NCI-H1436 treated with DMSO at 0.1 percent for 48 hours (cell line): ENCODE measurements around the gene TSPOAP1.

Source experiments
- DNase-seq: peaks from one replicate; lab custom pipeline; 2025; lab: John Stamatoyannopoulos, UW

Gene TSPOAP1

DNA sequence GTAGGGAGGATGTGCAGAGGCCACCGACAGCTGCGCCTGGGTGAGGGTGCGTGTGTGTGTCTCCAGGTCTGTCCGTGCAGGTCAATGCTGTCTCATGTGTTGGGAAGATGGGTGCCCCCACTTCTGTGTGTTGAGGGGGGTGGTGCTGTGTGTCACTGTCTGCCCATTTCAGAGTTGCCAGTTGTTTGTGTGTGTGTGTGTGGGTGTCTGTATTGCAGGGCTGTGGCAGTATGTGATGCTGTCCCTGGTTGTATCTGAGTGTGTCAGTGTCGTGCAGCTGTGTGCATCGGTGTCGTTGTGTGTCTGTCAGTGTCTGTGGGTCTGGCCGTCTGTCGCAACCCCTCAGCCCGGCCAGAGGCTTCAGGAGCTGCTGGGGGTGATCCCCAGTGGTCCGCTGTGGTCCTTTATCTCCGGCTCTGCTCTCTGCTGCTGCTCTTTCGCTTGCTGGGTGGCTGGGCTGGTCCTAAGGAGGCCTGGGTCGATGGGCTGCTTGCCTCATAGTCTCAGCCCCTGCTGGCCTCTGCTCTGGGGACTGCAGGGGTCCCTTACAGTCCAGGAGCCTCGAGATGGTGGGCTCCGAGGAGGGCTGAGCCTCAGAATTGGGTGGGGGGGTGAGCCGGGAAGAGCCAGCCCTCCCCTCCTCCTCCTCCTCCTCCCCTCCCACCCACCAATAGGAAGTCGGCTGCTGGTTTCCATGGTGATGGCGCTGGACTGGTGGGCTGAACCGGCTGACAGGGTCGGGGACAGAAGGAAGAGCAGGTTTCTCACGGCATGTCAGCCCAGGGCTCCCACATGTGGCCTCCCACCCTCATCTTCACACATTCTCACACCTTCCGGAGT, at the start of gene TSPOAP1:
TSPOAP1 (minus strand) TSS at position 601 of the 840 bp plus-strand sequence. CDS start 875 bp downstream, outside the sequence.
- no peak for DNase-seq

DNA sequence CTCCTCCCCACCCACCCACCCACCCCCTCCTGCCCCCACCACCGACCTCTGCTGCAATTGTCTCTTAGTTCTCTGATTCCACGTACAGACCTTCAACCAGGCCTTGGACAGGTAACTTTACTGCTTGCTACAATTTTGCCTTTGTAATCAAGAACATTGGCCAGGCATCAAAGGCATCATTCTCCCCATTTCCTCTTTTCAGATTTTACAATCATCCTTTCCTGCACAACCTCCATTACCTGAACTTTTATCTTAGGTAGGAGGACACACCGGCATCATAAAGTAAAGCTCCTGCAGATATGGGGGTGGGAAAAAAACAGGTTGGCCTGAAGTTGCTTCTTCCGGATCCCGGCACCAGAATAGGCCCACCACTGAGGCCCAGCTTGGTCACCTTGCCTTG, 49.1 kb upstream of the TSPOAP1 start:
- DNase-seq, result no peak

- DNase-seq, result no peak
Measured at GRCh38 chr17:58377093-58377601, 48.6 kb upstream of the TSPOAP1 start.

GRCh38 chr17:58376472-58377000, 47.9 kb upstream of the TSPOAP1 start:
- no peak for DNase-seq

DNA sequence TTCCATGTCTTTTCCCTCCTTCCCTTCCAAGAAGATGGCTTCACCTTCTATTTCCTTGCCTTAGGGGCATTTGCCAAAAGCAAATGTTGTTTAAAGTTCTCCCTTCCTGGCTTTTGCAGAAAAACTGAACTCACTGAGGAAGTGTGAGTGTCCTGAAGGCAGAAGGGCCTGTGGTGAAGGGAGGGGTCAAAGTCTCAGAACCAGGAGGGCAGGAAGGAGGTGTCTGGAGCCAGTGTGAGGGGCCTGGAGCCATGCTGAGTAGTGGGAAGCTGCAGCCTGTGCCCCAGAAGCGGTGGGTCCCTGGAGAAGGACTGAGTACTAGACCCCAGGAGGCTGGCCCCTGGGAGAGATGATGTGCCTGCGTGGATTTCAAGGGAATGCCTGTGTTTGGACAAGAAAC, 47.2 kb upstream of the TSPOAP1 start:
- no peak for DNase-seq

DNA sequence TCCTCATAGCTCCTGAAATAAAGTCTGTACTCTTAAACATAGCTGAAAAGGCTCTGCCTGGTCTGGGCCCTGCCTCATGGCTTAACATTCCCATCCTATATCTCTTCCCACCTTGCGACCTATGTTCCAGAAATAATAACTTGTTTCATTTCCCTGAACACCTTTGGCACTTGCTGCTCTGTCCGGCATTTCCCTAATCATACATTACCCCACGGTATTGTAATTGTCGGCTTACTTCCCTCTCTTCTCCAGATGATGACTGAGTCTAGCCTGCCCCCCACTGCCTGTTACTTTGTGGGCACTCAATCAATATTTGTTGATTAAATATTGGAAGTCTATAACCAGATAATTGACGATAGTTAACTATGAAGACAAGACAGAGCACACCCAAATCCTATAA, 46.7 kb upstream of the TSPOAP1 start:
- DNase-seq, result no peak

DNA sequence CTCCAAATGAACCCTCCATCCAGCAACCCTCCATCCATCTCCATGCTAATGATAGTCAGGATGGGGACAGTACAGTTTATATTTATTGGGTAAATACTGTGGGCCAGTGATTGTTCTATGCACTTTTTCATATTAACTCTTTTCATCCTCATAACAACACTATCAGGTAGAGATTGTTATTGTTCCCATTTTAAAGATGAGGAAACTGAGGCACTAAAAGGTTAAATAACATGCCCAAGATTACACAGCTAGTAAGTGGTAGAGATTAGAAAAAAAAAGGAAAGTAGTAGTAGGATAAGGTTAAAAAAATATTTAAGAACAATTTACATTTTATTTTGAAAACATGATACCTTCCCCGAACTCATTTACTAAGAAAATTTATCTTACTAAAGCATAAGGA, 45.3 kb upstream of the TSPOAP1 start:
- DNase-seq, result no peak

DNA sequence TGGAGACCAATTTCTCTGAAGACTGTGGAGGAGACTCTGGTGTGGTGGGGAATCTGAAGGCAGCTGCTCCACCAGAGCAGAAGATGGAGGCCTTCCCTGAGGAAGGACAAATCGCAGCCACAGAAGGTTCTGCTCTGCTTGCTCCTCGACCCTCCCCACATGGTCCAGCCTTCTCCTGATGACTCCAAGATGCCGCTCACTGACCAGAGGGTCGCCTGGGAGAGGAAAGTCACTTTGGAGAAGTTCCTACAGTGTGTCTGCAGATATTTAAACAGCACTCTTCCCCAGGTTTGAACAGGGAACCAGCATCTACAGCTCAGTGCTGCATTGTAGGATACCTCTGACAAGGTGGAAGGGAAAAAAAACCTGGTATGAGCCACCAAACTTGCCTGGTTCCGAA, 44.4 kb upstream of the TSPOAP1 start:
- no peak for DNase-seq

DNA sequence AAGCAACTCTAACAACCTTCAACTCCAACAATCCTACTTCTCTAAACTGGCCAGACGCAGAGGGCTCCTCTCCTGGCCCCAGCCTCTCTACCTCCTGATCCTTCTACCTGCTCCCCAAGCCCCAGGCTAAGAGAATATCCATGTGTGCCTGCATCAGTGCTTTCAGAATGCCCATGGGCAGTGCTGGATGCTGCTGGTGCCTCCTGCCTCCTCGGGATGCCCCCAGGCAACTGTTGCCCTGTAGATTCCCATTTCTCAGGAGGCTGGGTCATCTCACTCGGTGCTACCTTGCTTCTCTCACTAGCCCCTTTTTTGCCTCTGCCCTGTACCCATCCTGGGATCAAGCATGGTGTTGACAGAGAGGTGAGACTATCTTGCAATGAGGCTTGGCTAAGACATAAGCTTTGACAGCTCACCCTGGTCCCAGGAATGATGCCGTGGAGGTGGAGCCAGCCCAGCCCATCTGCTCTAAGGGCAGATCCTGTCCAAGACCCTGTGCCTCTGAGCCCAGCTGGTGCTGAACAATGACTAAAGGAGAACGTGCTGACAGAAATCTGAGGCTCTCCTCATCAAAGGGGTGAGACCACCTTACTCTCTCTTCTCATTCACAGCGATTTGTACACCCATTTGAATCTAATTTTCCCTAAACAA, 42.8 kb upstream of the TSPOAP1 start:
- DNase-seq, result no peak

- no peak for DNase-seq
Measured at GRCh38 chr17:58370716-58371115, 42.1 kb upstream of the TSPOAP1 start.

GRCh38 chr17:58370309-58370708, 41.7 kb upstream of the TSPOAP1 start:
- DNase-seq, result no peak

DNA sequence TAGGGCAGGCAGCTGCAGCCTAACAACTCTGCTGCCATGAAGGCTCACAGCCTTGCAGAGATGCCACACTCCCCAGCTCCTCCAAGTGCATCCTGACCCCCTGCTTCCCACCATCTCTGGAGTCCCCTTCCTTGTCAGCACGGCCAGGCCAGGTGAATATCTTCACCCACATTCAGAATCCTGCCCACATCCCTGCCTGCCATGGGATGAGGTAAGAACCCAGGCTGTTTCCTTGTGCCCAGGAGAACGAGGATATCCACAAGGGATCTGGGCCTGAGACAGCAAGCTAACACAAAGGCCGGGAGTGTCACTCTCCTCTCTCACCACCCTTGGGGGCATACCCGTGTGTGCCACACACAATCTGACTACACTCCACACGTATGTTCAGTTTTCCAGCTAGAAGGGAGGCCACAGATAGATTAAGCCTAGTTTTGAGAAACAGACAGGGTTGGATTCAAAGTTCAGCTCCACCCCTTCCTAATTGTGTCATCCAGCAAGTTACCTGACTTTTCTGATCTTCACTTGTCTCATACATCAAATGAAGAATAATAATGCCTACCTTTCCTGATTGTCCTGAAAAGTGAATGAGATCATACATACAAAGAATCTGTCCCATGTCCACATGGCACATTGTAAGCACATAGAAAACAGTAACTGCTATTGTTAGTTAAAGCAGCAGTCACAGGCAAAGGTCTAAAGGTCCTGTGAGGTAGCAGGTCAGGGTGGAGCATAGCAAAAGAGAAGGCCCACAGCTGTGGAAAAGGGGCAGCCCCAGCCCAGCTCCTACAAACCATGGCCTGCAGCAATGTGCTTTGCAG, 40.8 kb upstream of the TSPOAP1 start:
- DNase-seq, result no peak

GRCh38 chr17:58368860-58369213, 40.2 kb upstream of the TSPOAP1 start:
- no peak for DNase-seq

DNA sequence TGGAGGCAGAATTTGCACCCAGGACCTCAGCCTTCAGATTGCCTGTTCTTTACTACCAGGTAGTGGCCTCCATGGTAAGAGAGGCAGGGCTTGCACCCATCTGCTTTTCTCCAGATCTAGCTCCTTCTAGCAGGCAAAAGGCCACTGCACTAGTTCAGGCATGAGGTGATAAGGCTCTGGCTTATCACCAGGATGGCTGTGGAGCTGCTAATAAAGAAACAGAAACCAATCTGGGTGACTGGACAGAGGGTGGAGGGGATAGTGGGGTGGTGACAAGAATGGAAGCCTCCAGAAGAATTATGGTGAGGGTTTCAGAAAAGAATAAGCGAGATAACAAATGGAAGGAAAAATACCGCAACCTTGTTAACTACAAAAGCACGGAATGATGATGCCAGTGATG, 38.9 kb upstream of the TSPOAP1 start:
- DNase-seq, result no peak

- no peak for DNase-seq
Measured at GRCh38 chr17:58365980-58366595, 37.5 kb upstream of the TSPOAP1 start.

DNA sequence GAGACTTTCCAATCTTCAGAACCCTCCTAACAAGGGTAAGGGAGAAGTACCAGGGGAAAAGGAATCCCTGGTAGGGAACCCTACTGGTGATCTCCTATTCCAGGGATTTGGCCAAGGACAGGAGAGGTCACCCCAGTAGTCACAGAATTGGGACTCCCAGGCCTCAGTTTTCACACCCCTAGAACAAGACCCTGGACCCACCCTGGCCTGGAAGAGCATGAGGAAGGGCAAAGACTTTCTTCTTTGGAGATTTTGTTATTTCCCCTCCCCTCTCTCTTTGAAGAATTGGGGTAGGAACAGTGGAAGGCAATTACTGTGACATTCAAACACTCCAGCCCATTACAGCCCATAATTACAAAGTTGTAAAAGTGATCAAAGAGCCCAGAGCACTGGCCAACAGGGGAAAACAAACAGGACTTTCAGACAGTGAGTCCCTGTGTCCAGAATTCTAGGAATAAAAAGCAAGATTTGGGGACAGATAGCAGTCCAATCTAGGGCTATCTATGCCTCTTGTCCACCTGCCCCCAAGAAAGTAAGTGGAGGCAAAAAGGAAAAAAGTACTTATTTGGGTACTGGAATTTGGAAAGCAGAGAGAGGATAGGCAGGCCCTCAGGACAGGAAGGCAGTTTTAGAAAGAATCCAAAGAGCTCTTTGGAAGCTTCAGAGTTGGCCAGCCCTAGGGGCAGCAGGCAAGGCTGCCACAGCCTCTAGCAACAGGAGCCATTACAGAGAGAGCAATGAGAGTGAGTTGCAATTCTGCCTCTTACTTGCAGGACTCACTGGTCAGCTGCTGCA, 36.8 kb upstream of the TSPOAP1 start:
- DNase-seq, result no peak

DNA sequence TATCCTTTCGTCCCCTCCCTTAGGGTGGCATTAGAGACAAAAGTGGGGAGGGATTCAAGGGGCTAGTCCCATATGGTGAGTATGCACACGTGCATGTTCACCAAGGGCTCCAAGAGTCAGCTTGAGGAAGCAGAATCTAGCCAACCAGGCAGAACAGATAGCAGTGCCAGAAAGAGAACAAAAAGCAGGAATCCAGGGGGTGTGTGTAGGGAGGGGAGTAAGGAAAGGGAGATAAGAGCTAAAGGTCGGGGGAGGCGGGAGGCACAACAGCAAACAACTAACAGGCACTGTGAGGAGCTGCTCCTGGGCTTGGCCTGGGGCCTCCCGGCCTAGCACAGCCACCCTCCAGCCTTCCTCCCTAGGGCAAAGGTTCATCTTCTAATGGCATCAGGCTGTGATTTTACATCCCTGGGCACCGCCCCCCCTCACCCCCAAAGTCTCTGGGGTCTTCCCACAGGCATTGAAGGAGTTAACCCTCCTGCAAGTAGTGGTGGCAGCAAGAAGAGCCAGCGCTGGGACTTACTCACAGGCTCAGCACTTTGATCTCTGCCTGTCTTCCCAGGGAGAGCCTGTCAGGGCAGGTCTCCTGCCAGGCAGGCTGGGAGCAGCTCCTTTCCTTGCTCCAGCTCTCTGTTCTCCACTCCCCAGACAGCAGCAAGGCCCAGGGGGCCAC, 35.8 kb upstream of the TSPOAP1 start:
- no peak for DNase-seq

DNA sequence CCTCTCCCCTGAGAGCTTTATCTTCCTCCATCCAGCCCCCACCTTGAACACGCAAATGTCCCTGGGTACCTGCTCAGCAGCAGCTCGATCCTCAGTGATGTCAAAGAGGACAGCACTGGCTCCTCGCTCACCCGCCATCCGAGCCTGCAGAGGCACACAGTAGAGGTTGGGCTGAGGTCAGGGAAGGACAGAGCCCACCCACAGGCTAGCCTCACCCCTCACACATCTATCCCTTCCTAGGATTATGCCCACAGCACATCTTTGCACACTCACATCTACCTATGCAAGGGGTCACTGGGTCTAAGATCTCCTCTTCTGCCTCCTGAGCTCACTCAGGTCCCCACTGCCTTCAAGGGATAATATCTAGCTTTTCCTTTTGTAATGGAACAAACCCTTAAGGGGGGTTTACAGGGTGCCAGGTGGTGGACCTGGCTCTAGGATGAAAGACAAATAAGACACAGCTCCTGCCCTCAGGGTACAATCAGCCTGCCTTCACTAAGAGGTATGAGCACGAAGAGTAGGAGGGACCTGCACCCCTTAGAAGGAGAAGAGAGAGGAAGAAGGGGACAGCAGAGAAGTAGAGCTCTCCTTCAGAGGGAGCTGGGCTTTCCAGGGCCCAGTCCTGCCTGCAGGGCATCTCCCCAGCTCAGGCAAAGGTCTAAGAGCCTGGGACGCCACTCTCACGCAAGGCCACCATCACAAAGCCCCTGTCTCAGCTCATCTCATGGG, 35.0 kb upstream of the TSPOAP1 start:
- DNase-seq, result no peak

DNA sequence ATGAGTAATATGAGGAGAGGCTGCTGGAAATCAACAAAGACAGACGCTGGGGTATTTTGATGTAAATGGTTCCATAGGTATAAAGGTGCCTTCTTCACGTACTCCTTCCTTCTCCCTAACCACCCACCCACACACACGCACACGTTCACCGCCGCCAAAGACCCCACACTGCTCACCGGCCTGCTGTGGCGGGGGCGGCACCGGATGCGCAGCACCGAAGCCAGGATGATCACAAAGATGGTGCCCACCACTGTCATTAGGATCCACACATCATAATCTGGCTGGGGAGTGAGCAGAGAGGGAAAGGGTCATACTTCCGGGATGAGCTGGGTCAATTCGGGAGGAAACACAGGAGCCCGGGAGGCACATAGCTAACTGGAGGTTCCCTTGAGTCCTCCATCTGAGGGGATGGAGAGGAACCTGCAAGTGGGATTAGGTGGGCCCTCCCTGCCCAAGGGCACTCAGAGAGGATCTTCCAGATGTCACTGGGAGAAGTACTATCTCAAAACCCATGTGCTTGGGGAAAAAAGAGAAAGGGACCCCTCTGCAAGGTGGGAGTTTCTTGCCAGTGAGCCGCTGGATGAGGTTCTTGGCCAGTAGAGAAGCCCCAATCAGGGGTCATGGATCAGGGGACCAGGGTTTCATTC, 33.9 kb upstream of the TSPOAP1 start:
- DNase-seq, result no peak
